Cardiac muscle cell (in vitro differentiated cells and primary cell): ENCODE data around the gene COL18A1. TPM values are rescaled to one million over a fixed set of nuclear protein-coding genes. Genes with fewer than 3 reads are reported as not detected.

Experiments
- DNase-seq, 2 donors: peaks; one replicate each; pipeline versions ENCODE4 v3.0.0 to v3.0.0-alpha.2; 2010 to 2017; ENCODE audit warnings: low read depth in 1 of 2, low spot score in 1 of 2
- H3K27ac ChIP-seq: fragments of 200-600 bp; sonication (generic); 2 replicates; pipeline ENCODE4 v1.5.1; 2016
- H3K27me3 ChIP-seq: fragments of 200-600 bp; sonication (generic); 2 replicates; pipeline ENCODE4 v1.6.0; 2016; ENCODE audit warnings: control low read depth
- H3K36me3 ChIP-seq: fragments of 200-600 bp; sonication (generic); 2 replicates; pipeline ENCODE4 v1.5.1; 2016; ENCODE audit warnings: control low read depth
- H3K4me1 ChIP-seq: fragments of 200-600 bp; sonication (generic); 2 replicates; pipeline ENCODE4 v1.8.1; 2017; ENCODE audit warnings: low read depth, mild to moderate bottlenecking, mixed run types
- H3K4me3 ChIP-seq: fragments of 200-600 bp; sonication (generic); 2 replicates; pipeline ENCODE4 v1.5.1; 2016; ENCODE audit warnings: mild to moderate bottlenecking
- H3K9me3 ChIP-seq: fragments of 200-600 bp; sonication (generic); 2 replicates; pipeline ENCODE4 v1.5.1; 2017; ENCODE audit warnings: low read depth, mild to moderate bottlenecking, control low read depth
- polyA plus RNA-seq: library from polyadenylated mRNA; unstranded; fragments of >200 nt; fragmentation: Nextera tagmentation; extraction: Ambion mirVana; gene quantifications from 2 replicates; pipeline ENCODE4 v1.2.1, GENCODE V29; 2016
- total RNA-seq: library from RNA; depleted of rRNA; stranded (reverse); fragments of >200 nt; gene quantifications from 2 replicates; pipeline ENCODE4 v1.2.3, GENCODE V29; 2016
- TF ChIP-seq, protein P1 (sequence below): IDR thresholded peaks from 2 replicates; pipeline ENCODE4 v1.5.1; 2012; ENCODE audit warnings: low read depth, mild to moderate bottlenecking, low read length

COL18A1 gene
- total and polyA plus RNA-seq, 2 experiments from 2014 or later = 407 to 1,182 TPM

DNA sequence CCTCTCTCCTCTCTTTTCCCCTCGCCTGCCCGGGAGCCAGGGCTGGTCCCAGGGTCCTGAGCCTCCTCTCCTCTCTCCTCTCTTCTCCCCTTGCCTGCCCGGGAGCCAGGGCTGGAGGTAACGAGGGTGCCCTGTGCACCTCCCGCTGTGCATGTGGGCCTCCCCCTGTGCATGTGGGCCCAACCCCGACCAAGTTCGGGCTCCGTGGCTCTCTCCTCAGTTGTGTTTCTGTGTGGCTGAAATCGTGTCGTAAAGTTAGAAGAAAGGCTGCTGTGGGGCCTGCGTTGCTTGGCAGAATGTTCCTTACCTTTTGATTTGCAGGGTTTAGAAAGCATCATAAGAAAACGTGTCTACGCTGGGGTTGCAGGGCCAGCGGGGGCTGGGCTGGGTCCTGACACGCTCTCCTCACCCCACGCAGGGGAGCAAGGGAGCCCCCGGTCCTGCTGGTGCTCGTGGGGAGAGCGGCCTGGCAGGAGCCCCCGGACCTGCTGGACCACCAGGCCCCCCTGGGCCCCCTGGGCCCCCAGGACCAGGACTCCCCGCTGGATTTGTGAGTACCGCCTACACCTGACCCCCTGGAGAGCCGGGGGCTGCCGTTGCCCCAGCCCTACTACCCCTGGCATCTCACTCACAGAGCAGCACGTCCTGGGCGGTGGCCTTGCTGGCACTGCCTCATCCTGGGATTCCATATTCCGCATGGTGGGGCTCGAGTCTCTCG lies 81.6 kb downstream of the COL18A1 start:
- Histone ChIP-seq H3K27me3 (no peaks in the 10 kb centered on the region), H3K4me1 (no peaks in the 10 kb centered on the region), H3K36me3 (peaks cover 19% of the 10 kb centered on the region), H3K4me3 (no peak overlapping the region), H3K9me3 (no peaks in the 10 kb centered on the region), H3K27ac (no peak overlapping the region)
- TF ChIP-seq, protein P1, sequence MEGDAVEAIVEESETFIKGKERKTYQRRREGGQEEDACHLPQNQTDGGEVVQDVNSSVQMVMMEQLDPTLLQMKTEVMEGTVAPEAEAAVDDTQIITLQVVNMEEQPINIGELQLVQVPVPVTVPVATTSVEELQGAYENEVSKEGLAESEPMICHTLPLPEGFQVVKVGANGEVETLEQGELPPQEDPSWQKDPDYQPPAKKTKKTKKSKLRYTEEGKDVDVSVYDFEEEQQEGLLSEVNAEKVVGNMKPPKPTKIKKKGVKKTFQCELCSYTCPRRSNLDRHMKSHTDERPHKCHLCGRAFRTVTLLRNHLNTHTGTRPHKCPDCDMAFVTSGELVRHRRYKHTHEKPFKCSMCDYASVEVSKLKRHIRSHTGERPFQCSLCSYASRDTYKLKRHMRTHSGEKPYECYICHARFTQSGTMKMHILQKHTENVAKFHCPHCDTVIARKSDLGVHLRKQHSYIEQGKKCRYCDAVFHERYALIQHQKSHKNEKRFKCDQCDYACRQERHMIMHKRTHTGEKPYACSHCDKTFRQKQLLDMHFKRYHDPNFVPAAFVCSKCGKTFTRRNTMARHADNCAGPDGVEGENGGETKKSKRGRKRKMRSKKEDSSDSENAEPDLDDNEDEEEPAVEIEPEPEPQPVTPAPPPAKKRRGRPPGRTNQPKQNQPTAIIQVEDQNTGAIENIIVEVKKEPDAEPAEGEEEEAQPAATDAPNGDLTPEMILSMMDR = no peak
- DNase-seq = no peak

DNA sequence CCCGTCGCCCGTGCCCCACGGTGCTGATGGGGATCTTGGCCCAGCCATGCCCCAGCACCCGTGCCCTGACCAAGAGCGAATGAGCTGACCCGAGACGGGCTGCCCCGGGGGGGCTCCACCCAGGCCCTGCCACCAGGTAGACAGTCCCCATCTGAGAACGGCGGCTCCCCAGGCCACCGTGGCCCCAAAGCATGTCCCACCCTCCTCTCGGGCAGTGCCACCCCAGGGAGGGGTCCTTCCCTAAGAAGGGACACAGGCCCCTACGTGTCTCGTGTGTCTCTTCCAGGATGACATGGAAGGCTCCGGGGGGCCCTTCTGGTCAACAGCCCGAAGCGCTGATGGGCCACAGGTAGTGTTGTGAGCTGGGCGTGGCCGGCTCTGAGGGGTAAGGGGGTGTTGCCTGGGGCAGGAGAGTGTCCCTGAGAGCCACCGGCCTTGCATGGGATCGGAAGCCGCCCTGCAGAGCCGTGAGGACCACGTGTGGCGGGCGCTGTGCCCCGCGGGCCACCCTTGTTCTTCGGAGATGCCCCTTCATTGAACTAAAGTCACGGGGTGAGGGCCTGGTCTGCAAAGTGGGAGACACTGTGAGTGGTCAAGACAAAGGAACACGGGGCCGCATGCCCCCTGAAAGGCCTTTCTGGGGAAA lies 82.3 kb downstream of the COL18A1 start:
- Histone ChIP-seq H3K4me1 (no peaks in the 10 kb centered on the region), H3K36me3 (peaks cover 18% of the 10 kb centered on the region), H3K9me3 (no peaks in the 10 kb centered on the region), H3K27ac (no peak overlapping the region), H3K27me3 (no peaks in the 10 kb centered on the region), H3K4me3 (no peak overlapping the region)
- TF ChIP-seq, protein P1 = no peak
- DNase-seq = no peak

DNA sequence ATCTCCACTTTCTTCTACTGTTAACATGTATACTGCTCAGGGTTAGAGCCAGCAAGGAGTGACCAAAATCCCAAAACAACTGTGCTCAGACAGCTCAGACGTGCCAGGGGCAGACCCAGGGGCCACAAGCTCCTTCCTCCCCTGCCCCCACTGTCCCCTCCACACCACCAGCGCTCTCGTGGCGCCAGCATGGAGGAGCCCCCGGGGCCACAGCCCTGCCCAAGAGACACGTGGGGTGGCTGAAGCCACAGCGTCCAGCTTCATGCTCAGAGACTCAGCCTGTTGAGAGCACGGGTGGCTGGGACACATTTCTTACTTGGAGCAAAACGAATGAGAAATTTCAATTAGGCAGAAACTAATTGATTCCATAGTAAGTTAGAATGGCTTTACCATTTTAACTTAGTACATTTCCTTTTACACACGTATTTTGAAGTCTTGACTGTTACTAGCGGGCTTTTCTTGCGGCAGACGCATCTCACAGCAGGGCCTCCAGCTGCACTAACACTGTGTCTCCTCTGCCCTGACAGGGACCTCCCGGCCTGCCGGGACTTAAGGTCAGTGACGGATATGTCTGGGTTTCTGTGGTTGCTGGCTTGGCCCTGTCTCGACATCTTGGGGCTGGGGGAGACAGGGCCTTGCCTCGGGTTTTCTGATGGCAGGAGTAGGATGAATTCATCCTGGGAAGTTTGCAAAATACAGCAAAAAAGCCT lies 83.1 kb downstream of the COL18A1 start:
- H3K36me3 ChIP-seq = peaks cover 21% of the 10 kb centered on the region
- peak overlapping the region; percentile 48 for H3K27ac ChIP-seq
- DNase-seq = no peak

DNA sequence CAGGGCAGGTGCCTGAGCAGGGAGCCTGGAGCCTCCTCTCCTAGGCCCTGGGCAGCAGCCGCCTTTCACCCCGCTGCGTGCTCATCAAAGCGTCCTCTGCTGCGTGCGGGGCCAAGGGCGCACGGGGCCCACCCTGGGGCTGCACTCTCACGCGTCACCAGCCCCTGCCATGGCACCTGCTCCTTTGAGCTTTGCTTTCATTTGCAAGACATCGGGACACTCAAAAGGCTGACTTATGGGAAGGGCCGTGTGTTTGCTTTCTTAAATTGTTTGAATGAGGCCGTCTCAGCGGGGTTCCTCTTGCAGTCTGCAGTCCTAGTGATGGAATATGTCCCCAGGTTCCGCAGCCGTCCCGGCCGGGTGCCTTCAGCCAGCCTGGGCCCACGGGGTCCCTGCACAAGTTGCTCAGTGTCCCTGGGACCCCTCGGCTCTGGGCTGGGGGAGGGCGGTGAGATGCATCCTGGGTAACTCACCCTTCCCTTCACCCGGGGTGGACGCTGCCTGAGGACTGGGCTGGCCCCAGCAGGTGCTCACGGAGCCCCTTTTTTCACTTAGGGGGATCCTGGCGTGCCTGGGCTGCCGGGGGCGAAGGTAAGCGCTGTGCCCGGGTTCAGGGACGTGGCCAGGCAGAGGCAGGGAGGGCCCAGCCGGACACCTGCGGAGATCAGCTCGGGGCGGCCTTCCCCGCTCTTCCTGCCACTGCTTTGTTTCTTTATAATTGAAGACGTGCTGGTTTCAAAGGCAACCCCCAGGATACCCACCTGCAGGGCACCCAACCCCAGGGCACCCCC lies 84.2 kb downstream of the COL18A1 start:
- TF ChIP-seq, protein P1 = no peak
- Histone ChIP-seq H3K4me1 (no peaks in the 10 kb centered on the region), H3K9me3 (no peaks in the 10 kb centered on the region), H3K27me3 (no peaks in the 10 kb centered on the region), H3K27ac (no peak overlapping the region), H3K4me3 (no peak overlapping the region), H3K36me3 (peaks cover 22% of the 10 kb centered on the region)
- no peak for DNase-seq

More for the DNA sequence above, 83.1 kb downstream of the COL18A1 start:
- H3K27me3 ChIP-seq = no peaks in the 10 kb centered on the region
- H3K9me3 ChIP-seq = no peaks in the 10 kb centered on the region
- no peaks in the 10 kb centered on the region for H3K4me1 ChIP-seq
- TF ChIP-seq, protein P1 = no peak
- no peak overlapping the region for H3K4me3 ChIP-seq

DNA sequence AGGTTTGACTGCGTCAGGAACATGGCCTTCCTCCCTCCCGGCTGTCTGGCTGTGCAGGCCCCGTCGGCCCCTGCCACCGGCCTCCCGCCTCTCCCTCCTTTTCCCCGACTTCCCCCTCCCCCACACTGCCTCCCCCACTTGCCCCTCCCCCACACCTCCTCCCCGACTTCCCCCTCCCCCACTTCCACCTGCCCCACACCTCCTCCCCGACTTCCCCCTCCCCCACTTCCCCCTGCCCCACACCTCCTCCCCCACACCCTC lies 84.7 kb downstream of the COL18A1 start:
- no peak overlapping the region for H3K27ac ChIP-seq
- no peaks in the 10 kb centered on the region for H3K4me1 ChIP-seq
- H3K36me3 ChIP-seq = peaks cover 16% of the 10 kb centered on the region
- H3K4me3 ChIP-seq = no peak overlapping the region
- no peaks in the 10 kb centered on the region for H3K9me3 ChIP-seq
- no peaks in the 10 kb centered on the region for H3K27me3 ChIP-seq
- DNase-seq = no peak
- TF ChIP-seq, protein P1 = no peak
